RWPE1 (cell line): ENCODE measurements around the gene CHRNA4.

Experiments
- CTCF ChIA-PET: fragments of 350-600 bp; sonication (Branson Sonifier 250); formaldehyde crosslinking; extraction: SDS; loops from one replicate; lab custom pipeline; 2021; lab: Yijun Ruan, JAX
- POLR2A ChIA-PET: fragments of 400-600 bp; formaldehyde crosslinking; extraction: SDS; loops from one replicate; lab custom pipeline; 2020; ENCODE audit warnings: antibody characterized with exemption; ENCODE audit not compliant: low non-redundant PET; lab: Yijun Ruan, JAX
- DNase-seq: peaks from one replicate; pipeline ENCODE4 v3.0.0; 2012; ENCODE audit warnings: low spot score
- H3K27ac ChIP-seq: fragments of 450-650 bp; 2 replicates; pipeline ENCODE4 v1.5.1; 2017
- CTCF ChIP-seq: fragments of 450-650 bp; conservative IDR thresholded peaks from 2 replicates; pipeline ENCODE4 v1.5.1; 2017; ENCODE audit warnings: low read depth, mild to moderate bottlenecking

The CHRNA4 gene

GRCh38 chr20:63347950-63348827 lies 13.0 kb downstream of the CHRNA4 start:
- no peak for TF ChIP-seq CTCF
- CTCF ChIA-PET, result interaction anchor here (0.7 kb wide), 1 partner anchor 39 kb away, joined by 3 read pairs; no protein-coding TSS in a partner anchor
- POLR2A ChIA-PET, result no interaction called here
- H3K27ac ChIP-seq, result no peak overlapping the region
- DNase-seq, result no peak

DNA sequence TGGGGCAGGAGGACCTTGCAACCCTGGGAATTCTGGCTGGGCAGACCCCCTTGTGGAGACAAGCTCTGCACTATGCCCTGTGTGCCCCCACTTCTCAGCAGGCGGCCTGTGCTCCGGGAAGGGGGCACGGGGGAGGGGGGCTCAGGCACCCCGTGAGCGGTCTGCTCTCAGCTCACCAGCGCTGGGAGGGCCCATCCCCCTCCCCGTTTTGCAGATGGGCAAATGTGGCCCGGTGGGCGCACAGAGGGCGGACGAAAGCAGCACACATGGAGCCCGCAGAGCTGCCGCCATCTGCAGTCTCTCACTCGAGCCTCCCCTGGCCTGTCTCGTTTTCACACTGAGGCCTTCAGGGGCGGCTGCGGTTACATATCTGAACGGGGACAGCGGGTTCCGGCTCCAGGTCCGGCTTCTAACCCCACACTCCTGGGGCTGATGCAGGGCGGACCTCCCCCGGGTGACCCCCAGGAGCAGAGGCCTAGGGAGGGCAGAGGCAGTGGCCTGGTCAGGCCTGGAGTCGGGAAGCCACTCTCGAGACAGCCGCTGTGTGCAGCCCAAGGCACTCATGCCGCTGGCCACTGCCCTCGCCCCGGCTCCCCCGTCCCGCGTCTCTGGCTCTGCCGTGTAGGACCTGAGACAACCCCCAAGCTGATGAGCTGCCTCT lies 13.9 kb downstream of the CHRNA4 start:
- TF ChIP-seq CTCF, result no peak
- ChIA-PET POLR2A (no interaction called here), CTCF (interaction anchor here (0.6 to 0.8 kb wide), 3 partner anchors 33 to 295 kb away, joined by 3 to 7 read pairs (median 3); no protein-coding TSS in a partner anchor)

GRCh38 chr20:63346131-63347080 lies 14.7 kb downstream of the CHRNA4 start:
- ChIA-PET CTCF (interaction anchor here (0.6 to 1.0 kb wide), 4 partner anchors 32 to 294 kb away, joined by 3 to 5 read pairs (median 3); no protein-coding TSS in a partner anchor), POLR2A (no interaction called here)
- no peak for TF ChIP-seq CTCF
- H3K27ac ChIP-seq, result no peak overlapping the region
- no peak for DNase-seq

More for the DNA sequence above, 13.9 kb downstream of the CHRNA4 start:
- H3K27ac ChIP-seq, result no peak overlapping the region
- DNase-seq, result no peak

GRCh38 chr20:63345328-63346100 lies 15.6 kb downstream of the CHRNA4 start:
- ChIA-PET CTCF (interaction anchor here (0.5 to 1.0 kb wide), 3 partner anchors 32 to 122 kb away, joined by 3 to 5 read pairs (median 3); no protein-coding TSS in a partner anchor), POLR2A (no interaction called here)
- TF ChIP-seq CTCF, result no peak
- no peak for DNase-seq
- H3K27ac ChIP-seq, result no peak overlapping the region

- no peak for TF ChIP-seq CTCF
- no peak overlapping the region for H3K27ac ChIP-seq
- ChIA-PET POLR2A (no interaction called here), CTCF (interaction anchor here (0.6 kb wide), 1 partner anchor 167 kb away, joined by 4 read pairs; no protein-coding TSS in a partner anchor)
- DNase-seq, result no peak
These were observed 16.4 kb downstream of the CHRNA4 start for GRCh38 chr20:63344616-63345327.
